Thymus (tissue), 11 donors: Measurements from ENCODE around the gene IRX2. TPM values are rescaled to one million over a fixed set of nuclear protein-coding genes. Genes with fewer than 3 reads are reported as not detected.

Experiments
- DNase-seq, 9 donors: peaks; one replicate each; pipeline ENCODE4 v3.0.0-alpha.2; 2013; ENCODE audit warnings: low spot score in 9 of 9, low read depth in 6 of 9, missing footprints in 1 of 9
- H3K27ac ChIP-seq, 2 donors: one replicate each; pipeline ENCODE4 v1.5.1; 2013; ENCODE audit warnings: control low read depth in 1 of 2, low read depth in 1 of 2, low read length in 1 of 2, mild to moderate bottlenecking in 1 of 2, moderate library complexity in 1 of 2
- H3K27me3 ChIP-seq, 2 donors: one replicate each; pipeline ENCODE4 v1.5.1; 2013; ENCODE audit warnings: low read length in 1 of 2; ENCODE audit not compliant: control insufficient read depth in 2 of 2, insufficient read depth in 1 of 2
- H3K36me3 ChIP-seq, 2 donors: one replicate each; pipeline ENCODE4 v1.5.1; 2013; ENCODE audit warnings: low read length in 1 of 2, mild to moderate bottlenecking in 1 of 2, moderate library complexity in 1 of 2; ENCODE audit not compliant: control insufficient read depth in 2 of 2, insufficient read depth in 2 of 2
- H3K4me1 ChIP-seq, 2 donors: one replicate each; pipeline ENCODE4 v1.5.1; 2013; ENCODE audit warnings: low read length in 2 of 2; ENCODE audit not compliant: control insufficient read depth in 2 of 2, insufficient read depth in 2 of 2
- H3K4me3 ChIP-seq, 2 donors: one replicate each; pipeline ENCODE4 v1.5.1; 2013; ENCODE audit warnings: low read length in 2 of 2, control low read depth in 1 of 2, mild to moderate bottlenecking in 1 of 2
- H3K9me3 ChIP-seq, 2 donors: one replicate each; pipeline ENCODE4 v1.5.1; 2013; ENCODE audit warnings: low read length in 1 of 2, mild to moderate bottlenecking in 1 of 2; ENCODE audit not compliant: control insufficient read depth in 2 of 2, insufficient read depth in 1 of 2
- WGBS: extraction: QIAGEN DNeasy Blood & Tissue Kit; methylation state at CpG from one replicate; pipeline ENCODE4 v1.1.7; 2013; 5-methylcytosine and 5-hydroxymethylcytosine counted together
- polyA plus RNA-seq: library from polyadenylated mRNA; stranded (reverse); fragments of 200-250 nt; gene quantifications from one replicate; pipeline ENCODE4 v1.2.3, GENCODE V29; 2013
- total RNA-seq: library from RNA; stranded (reverse); fragments of 120-200 nt; gene quantifications from one replicate; pipeline ENCODE4 v1.2.4, GENCODE V29; 2013
- donor health status: healthy.

Gene IRX2
- total and polyA plus RNA-seq, 2 donors = 0.38 to 1.5 TPM

- Histone ChIP-seq H3K36me3 (no peaks in the 10 kb centered on the region), H3K27ac (no peak overlapping the region), H3K4me1 (no peaks in the 10 kb centered on the region), H3K27me3 (peaks cover 91 to 100% of the 10 kb centered on the region in 2 donors), H3K4me3 (no peak overlapping the region), H3K9me3 (peaks cover 6 to 7% of the 10 kb centered on the region in 2 donors)
- 8% methylated on average over 34 of the region's 34 CpGs for WGBS
- DNase-seq = no peak
Observed at GRCh38 chr5:2752821-2753439, 1.5 kb upstream of the IRX2 start.

- no peaks in the 10 kb centered on the region for H3K36me3 ChIP-seq
- peaks cover 91 to 98% of the 10 kb centered on the region in 2 donors for H3K27me3 ChIP-seq
Observed at GRCh38 chr5:2752059-2752820, 763 bp upstream of the IRX2 start.

GRCh38 chr5:2750758-2751464, 566 bp downstream of the IRX2 start:
- no peak for DNase-seq
- Histone ChIP-seq H3K4me1 (no peaks in the 10 kb centered on the region), H3K27ac (no peak overlapping the region), H3K27me3 (peaks cover 84 to 93% of the 10 kb centered on the region in 2 donors), H3K36me3 (no peaks in the 10 kb centered on the region), H3K4me3 (peak overlapping the region in 1 of 2 donors; percentile 12), H3K9me3 (peaks cover 5 to 6% of the 10 kb centered on the region in 2 donors)
- 5% methylated on average over 110 of the region's 110 CpGs for WGBS

More at GRCh38 chr5:2752059-2752820, 763 bp upstream of the IRX2 start:
- 4% methylated on average over 58 of the region's 58 CpGs for WGBS
- peak overlapping the region in 1 of 2 donors; percentile 12 for H3K4me3 ChIP-seq
- no peak overlapping the region for H3K27ac ChIP-seq
- H3K4me1 ChIP-seq = no peaks in the 10 kb centered on the region
- peaks cover 6 to 7% of the 10 kb centered on the region in 2 donors for H3K9me3 ChIP-seq
- DNase-seq = no peak

DNA sequence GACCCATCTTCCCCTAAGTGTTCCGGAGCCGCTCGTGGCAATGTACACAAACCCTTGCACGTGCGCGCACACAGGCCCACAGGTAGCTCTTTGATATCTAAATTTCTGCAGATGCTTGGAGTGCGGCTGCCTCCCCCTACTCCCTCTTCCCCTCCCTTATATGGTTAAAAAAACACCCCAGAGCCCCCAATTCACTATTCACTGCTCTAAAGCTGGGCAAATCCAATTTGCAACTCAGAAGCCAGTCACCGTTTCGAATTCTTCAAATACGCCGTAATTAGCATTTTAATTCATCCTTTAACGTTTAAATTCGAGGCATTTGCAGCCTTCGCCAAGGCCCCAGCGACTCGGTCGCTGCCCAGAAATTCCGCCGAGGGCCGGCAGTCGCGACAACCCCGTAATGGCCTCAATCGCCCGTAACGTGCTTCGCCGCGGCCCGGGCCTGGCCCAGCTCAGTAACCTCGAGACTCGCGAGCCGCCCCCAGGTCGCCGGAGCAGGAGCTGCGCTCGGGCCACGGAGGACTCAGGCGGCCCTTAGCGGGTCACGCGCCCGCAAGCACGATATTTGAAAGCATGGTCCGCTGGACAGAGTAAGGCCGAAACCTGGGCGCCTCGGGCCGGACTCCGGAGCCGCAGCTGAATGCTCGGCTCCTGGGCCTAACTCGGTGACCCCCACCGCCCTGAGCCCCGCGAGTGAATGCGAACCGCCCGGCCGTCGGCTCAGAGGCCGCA, 1.3 kb downstream of the IRX2 start:
- peaks cover 84 to 92% of the 10 kb centered on the region in 2 donors for H3K27me3 ChIP-seq
- no peak overlapping the region for H3K27ac ChIP-seq
- no peaks in the 10 kb centered on the region for H3K4me1 ChIP-seq
- DNase-seq = no peak
- H3K36me3 ChIP-seq = no peaks in the 10 kb centered on the region
- H3K4me3 ChIP-seq = no peak overlapping the region
- peaks cover 5 to 6% of the 10 kb centered on the region in 2 donors for H3K9me3 ChIP-seq
- WGBS = 9% methylated on average over 63 of the region's 63 CpGs

DNA sequence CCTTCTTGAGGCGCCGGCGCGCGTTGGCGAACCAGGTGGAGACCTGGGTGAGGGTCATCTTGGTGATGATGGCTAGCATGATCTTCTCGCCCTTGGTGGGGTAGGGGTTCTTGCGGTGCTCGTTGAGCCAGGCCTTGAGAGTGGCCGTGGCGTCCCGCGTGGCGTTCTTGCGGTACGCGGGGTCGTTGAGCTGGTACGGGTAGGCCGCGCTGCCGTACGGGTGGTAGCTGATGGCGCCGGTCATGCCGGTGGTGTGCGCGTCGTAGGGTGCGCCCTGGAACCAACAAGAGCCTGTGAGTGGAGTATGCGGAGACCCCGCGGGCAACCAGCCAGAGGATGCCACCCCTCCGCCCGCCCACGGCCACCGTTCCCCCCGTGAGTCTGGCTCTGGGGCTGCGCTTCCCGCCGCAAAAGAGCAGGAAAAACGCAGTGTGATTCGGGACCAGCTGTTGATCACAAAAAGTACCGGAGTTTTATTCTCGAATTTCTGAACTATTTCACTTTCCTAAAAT, 1.9 kb downstream of the IRX2 start:
- Histone ChIP-seq H3K4me1 (no peaks in the 10 kb centered on the region), H3K27ac (no peak overlapping the region)

DNA sequence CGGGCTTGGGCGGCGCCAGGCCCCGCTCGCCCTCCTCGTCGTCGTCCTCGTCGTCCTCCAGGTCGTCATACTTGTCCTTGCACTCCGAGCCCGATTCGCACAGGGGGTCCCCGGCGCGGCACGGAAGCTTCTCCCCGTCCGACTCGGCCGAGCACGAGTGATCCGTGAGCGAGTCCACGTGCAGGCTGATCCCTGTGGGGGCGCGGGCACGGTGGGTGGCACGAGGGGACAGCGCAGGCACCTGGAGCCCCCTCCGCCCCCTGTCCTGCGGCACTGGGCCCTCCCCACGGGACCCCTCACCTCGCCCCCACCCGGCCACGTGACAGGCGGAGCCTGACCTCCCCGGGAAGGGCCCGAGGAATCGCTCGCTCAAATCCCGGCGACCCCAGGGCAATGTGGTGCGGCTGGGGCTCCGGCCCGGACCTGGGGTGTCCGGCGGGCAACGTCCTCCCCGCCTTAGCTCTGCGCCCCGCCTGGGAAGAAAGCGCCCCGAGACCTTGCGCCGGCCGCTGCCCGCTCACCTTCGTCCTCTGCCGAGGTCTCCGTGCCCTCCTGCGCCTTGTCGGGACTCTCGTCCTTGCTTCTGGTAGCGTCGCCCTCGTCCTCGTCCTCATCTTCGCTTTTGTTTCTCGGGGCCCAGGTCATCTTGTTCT, 2.5 kb downstream of the IRX2 start:
- DNase-seq = no peak
- no peak overlapping the region for H3K27ac ChIP-seq
- peaks cover 5 to 6% of the 10 kb centered on the region in 2 donors for H3K9me3 ChIP-seq
- H3K4me1 ChIP-seq = no peaks in the 10 kb centered on the region
- H3K36me3 ChIP-seq = no peaks in the 10 kb centered on the region
- 12% methylated on average over 71 of the region's 71 CpGs for WGBS
- no peak overlapping the region for H3K4me3 ChIP-seq
- peaks cover 84 to 90% of the 10 kb centered on the region in 2 donors for H3K27me3 ChIP-seq

More for the DNA sequence above, 1.9 kb downstream of the IRX2 start:
- no peaks in the 10 kb centered on the region for H3K36me3 ChIP-seq
- peaks cover 84 to 91% of the 10 kb centered on the region in 2 donors for H3K27me3 ChIP-seq
- no peak overlapping the region for H3K4me3 ChIP-seq
- 11% methylated on average over 45 of the region's 45 CpGs for WGBS
- DNase-seq = no peak
- H3K9me3 ChIP-seq = peaks cover 5 to 6% of the 10 kb centered on the region in 2 donors

DNA sequence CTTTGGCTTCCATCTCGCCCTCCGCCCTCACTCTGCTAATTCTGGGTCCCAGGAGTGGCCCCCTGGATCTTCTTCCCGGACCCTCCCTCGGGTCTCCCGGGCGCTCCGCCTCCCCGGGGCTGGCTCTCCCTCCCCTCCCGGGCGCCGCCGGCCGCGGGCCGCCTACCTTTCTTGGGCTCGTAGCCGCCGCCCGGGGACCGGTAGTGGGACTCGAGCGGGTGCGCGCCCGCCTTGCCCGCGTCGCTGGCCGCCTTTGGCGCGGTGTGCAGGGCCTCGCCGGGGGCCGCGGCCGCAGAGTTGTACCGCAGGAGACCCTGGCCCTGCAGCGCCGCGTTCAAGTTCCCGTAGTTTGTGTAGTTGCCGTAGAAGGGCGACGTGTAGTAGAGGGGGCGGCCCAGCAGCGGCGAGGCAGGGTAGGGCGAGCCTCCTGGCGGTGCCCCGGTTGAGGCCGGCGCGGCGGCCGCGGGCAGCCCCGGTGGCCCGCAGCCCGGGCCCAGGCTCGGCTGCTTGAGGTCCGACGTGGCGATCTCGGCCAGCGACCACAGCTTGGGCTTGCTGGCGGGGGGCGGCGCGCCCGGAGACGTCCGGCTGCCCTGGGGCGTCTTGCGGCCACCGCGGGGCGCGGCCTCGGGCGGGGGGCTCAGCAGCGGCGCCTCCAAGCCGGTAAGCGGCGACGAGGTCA, 3.2 kb downstream of the IRX2 start:
- Histone ChIP-seq H3K27me3 (peaks cover 84 to 90% of the 10 kb centered on the region in 2 donors), H3K4me3 (no peak overlapping the region)
- no peak for DNase-seq

More for the DNA sequence above, 3.2 kb downstream of the IRX2 start:
- Histone ChIP-seq H3K36me3 (no peaks in the 10 kb centered on the region), H3K9me3 (peaks cover 5 to 6% of the 10 kb centered on the region in 2 donors), H3K27ac (no peak overlapping the region), H3K4me1 (no peaks in the 10 kb centered on the region)
- 7% methylated on average over 86 of the region's 86 CpGs for WGBS
